ENCODE results near the gene ZNF598. TPM values are rescaled to one million over a fixed set of nuclear protein-coding genes. Genes with fewer than 3 reads are reported as not detected.

Gene ZNF598
- polyA plus RNA-seq, 1 experiment, result 8.2 TPM

DNA sequence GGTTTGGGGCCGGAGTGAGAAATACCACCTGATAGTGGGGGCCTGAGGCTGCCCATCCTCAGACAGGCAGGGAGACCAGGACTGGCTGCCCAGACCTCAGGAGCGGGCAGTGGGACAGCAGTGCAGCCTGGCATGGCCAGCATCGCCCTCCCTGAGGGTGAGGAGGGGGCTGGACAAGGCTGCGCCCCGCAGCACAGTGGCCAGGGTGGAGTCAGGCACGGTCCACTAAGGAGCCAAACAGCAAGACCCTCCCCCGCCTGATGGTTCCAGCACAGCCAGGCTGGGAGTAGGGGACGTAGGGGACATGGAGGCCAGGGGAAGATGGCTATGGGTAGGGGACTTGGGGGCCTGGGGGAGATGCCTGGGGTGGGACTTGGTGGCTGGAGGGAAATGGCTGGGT is 3.3 kb downstream of the ZNF598 start:
- TF ChIP-seq, protein P1, sequence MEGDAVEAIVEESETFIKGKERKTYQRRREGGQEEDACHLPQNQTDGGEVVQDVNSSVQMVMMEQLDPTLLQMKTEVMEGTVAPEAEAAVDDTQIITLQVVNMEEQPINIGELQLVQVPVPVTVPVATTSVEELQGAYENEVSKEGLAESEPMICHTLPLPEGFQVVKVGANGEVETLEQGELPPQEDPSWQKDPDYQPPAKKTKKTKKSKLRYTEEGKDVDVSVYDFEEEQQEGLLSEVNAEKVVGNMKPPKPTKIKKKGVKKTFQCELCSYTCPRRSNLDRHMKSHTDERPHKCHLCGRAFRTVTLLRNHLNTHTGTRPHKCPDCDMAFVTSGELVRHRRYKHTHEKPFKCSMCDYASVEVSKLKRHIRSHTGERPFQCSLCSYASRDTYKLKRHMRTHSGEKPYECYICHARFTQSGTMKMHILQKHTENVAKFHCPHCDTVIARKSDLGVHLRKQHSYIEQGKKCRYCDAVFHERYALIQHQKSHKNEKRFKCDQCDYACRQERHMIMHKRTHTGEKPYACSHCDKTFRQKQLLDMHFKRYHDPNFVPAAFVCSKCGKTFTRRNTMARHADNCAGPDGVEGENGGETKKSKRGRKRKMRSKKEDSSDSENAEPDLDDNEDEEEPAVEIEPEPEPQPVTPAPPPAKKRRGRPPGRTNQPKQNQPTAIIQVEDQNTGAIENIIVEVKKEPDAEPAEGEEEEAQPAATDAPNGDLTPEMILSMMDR (IDR thresholded peaks at IDR 0.05; ENCODE audit: low read depth, low read length), result no peak
- no peaks in the 10 kb centered on the region; the same call in 1 of the 2 replicates for H3K9me3 ChIP-seq (ENCODE audit: control insufficient read depth, insufficient read depth, low read length)
- no peak overlapping the region for H3K27ac ChIP-seq (ENCODE audit: low read depth, low read length)
- H3K27me3 ChIP-seq (ENCODE audit: control insufficient read depth, insufficient read depth, low read length), result no peaks in the 10 kb centered on the region
- POLR2A ChIA-PET, result no interaction called here
- no peak overlapping the region for H3K4me3 ChIP-seq (ENCODE audit: low read depth, low read length)
- CTCF ChIA-PET, result no interaction called here
- no peak for DNase-seq (ENCODE audit: low read depth, low spot score)

DNA sequence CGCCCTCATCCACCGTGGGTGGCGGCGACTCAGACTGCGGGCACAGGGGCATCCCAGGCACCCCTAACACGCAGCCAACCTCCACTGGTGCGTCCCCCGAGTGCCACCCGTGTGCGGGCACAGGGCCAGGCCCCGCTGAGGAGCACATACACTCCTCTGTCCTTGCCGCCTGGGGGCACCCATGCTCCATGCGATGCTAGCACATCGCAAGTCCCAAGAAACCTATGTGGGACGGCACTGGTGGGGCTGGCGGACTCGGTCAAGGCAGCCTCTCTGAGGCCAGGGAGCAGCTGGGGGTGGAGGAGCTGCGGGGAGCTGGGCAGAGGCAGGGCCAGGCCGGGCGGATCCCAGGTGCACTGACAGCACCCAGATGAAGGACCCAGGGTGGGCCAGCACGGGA is 4.0 kb downstream of the ZNF598 start:
- no peak overlapping the region for H3K27ac ChIP-seq (ENCODE audit: low read depth, low read length)
- POLR2A ChIA-PET, result no interaction called here
- DNase-seq (ENCODE audit: low read depth, low spot score), result no peak
- H3K4me3 ChIP-seq (ENCODE audit: low read depth, low read length), result no peak overlapping the region
- TF ChIP-seq, protein P1 (IDR thresholded peaks at IDR 0.05; ENCODE audit: low read depth, low read length), result no peak
- no peaks in the 10 kb centered on the region for H3K27me3 ChIP-seq (ENCODE audit: control insufficient read depth, insufficient read depth, low read length)
- no peaks in the 10 kb centered on the region; the same call in 1 of the 2 replicates for H3K9me3 ChIP-seq (ENCODE audit: control insufficient read depth, insufficient read depth, low read length)
- CTCF ChIA-PET, result interaction anchor here (3.0 to 5.0 kb wide), 2 partner anchors 13 to 135 kb away, joined by 16 to 79 read pairs; no protein-coding TSS in a partner anchor

GRCh38 chr16:2004795-2005517 is 4.7 kb downstream of the ZNF598 start:
- TF ChIP-seq, protein P1 (IDR thresholded peaks at IDR 0.05; ENCODE audit: low read depth, low read length), result no peak
- no peaks in the 10 kb centered on the region for H3K27me3 ChIP-seq (ENCODE audit: control insufficient read depth, insufficient read depth, low read length)
- CTCF ChIA-PET, result interaction anchor here (0.9 to 5.0 kb wide), 5 partner anchors 12 to 135 kb away, joined by 3 to 79 read pairs (median 6); no protein-coding TSS in a partner anchor
- POLR2A ChIA-PET, result interaction anchor here (0.9 to 2.3 kb wide), 3 partner anchors 40 to 150 kb away, joined by 4 to 13 read pairs (median 4); partner anchors contain the start of genes RPS2 and TRAF7
- H3K4me3 ChIP-seq (ENCODE audit: low read depth, low read length), result no peak overlapping the region
- no peak overlapping the region for H3K27ac ChIP-seq (ENCODE audit: low read depth, low read length)
- no peak for DNase-seq (ENCODE audit: low read depth, low spot score)
- H3K9me3 ChIP-seq (ENCODE audit: control insufficient read depth, insufficient read depth, low read length), result no peaks in the 10 kb centered on the region; the same call in 1 of the 2 replicates

DNA sequence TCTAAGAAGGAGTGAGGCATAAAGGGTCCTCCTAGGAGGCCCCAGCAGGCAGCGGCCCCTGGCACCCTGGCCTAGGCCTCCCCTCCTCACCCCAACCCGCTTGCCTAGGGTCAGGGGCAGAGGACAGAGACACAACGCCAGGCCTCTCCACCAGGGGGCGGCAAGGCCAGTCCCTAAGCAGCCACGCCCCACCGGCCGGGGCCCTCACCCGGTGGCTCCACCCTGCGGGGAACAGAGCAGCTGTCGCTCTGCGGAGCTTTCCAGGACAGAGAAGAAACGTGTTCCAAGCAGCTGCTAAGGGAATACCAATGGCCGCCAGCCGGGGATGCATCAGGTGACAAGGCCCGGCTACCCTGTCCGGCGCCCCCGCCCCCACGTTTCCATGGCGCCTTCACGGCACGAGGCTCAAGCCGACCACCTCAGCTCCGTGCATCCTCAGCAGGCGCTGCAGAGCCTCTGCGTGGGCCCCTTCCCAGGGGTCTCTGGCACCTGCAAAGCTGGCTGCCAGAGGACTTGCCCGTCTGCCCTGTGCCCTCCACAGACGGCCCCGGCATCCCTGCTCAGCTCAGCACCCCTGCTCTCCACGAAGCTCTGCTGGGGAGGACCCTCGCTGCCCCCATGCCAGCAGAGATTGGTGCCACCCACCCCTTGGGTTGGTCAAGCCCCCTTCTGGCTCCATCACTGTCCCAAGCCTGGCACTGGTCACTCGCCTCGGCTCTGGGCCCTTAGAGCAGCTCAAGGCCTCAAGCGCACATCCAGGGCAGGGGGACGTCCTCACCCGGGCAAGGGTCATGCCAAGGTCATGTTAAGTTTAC is 5.6 kb downstream of the ZNF598 start:
- POLR2A ChIA-PET, result interaction anchor here (0.5 to 2.3 kb wide), 6 partner anchors 10 to 151 kb away, joined by 3 to 13 read pairs (median 4); partner anchors contain the start of genes RPS2 and TRAF7
- H3K27ac ChIP-seq (ENCODE audit: low read depth, low read length), result no peak overlapping the region

More for the DNA sequence above, 5.6 kb downstream of the ZNF598 start:
- H3K4me3 ChIP-seq (ENCODE audit: low read depth, low read length), result 0 out of 2 replicates have a peak overlapping the region, but pooled peaks have one; percentile 13
- TF ChIP-seq, protein P1 (IDR thresholded peaks at IDR 0.05; ENCODE audit: low read depth, low read length), result peak; percentile 94
- CTCF ChIA-PET, result interaction anchor here (0.6 to 5.0 kb wide), 21 partner anchors 9 to 221 kb away, joined by 3 to 79 read pairs (median 3); partner anchors contain the start of genes GFER, NUBP2, PKD1 and RAB26
- no peaks in the 10 kb centered on the region; the same call in 1 of the 2 replicates for H3K9me3 ChIP-seq (ENCODE audit: control insufficient read depth, insufficient read depth, low read length)
- H3K27me3 ChIP-seq (ENCODE audit: control insufficient read depth, insufficient read depth, low read length), result no peaks in the 10 kb centered on the region
- DNase-seq (ENCODE audit: low read depth, low spot score), result peak; percentile 51
